ENCODE measurements around the gene MAFB.

Gene MAFB

DNA sequence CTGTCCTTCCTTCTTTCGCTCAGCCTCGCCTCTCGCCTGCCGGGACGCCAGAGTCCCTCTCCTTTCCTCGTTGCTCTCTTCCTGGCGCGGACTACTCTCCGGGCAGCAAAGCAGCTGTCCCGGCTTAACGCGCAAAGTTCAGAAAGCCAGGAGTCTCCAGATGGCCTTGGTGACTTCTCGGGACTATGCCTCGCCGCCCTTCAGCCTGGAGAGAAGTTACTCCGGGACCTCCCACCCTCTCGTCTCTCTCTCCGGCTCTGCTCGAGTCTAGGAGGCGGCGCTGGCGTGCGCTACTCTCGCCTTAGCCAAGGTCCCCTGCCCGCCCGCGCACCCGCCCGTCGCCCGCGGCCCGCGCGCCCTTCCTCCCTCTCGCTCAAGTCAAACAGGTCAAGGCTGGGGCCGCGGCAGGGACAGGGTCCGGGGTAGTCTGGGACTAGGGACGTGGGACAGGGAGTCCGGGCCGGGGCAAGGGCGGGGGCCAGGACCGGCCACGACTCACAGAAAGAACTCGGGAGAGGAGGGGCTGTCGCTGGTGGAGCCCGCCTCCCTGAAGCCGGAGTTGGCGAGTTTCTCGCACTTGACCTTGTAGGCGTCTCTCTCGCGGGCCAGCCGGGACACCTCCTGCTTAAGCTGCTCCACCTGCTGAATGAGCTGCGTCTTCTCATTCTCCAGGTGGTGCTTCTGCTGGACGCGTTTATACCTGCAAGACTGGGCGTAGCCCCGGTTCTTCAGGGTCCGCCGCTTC lies 1.5 kb downstream of the MAFB start:
- Histone ChIP-seq H3K27ac (ENCODE audit: low read length) (no peak overlapping the region), H3K4me3 (ENCODE audit: low read length) (peak overlapping the region; percentile 60), H3K9ac (ENCODE audit: low read length) (no peak overlapping the region), H3K27me3 (ENCODE audit: control insufficient read depth, insufficient read depth, low read length) (peaks cover 100% of the 10 kb centered on the region), H3K4me1 (ENCODE audit: control insufficient read depth, low read depth, low read length) (peaks cover 12% of the 10 kb centered on the region), H3K9me3 (ENCODE audit: control insufficient read depth, low read depth, low read length) (no peaks in the 10 kb centered on the region), H3K36me3 (ENCODE audit: control insufficient read depth, low read depth, low read length) (no peaks in the 10 kb centered on the region)

DNA sequence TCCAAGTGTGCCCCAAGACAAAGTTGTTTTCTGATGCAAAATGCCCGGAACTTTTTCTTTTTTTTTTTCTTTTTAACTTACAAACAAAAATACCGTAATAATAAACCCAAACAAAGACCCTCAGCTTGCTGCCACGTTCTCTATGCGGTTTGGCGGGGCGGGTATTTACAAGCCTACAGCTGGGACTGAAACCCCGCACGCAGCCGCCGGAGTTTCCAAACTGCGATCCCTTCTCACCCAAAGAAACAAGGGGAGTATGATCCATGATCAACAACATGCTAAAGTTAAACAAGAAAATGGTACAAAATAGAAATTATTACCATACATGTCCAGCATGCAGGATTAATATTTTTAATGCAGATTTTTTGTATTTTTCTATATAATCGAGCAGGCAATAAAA lies 2.1 kb downstream of the MAFB start:
- Histone ChIP-seq H3K4me1 (ENCODE audit: control insufficient read depth, low read depth, low read length) (peaks cover 8% of the 10 kb centered on the region), H3K27ac (ENCODE audit: low read length) (no peak overlapping the region), H3K36me3 (ENCODE audit: control insufficient read depth, low read depth, low read length) (no peaks in the 10 kb centered on the region), H3K4me3 (ENCODE audit: low read length) (peak overlapping the region; percentile 60), H3K27me3 (ENCODE audit: control insufficient read depth, insufficient read depth, low read length) (peaks cover 100% of the 10 kb centered on the region), H3K9ac (ENCODE audit: low read length) (no peak overlapping the region), H3K9me3 (ENCODE audit: control insufficient read depth, low read depth, low read length) (no peaks in the 10 kb centered on the region)

DNA sequence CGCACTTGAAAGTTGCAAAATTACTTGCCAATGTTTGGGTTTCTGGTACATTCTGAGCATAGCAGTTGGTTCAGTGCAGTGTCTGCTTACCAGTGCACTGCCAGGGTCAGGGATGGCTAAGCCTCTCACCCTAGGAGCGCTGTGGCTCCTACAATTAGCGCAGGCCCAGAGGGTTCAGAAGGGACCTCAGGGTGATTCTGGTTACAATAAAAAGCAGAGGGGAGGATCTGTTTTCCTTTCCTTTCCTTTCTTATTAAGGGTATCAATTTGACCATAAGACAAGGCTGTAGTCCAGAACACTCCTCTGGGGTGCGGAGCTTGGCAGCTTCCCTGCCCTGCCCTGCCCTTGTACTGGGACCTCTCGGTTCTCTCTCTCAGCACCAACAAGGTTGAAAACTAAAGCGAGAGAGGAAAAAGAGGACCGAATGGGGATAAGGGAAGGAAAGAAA lies 2.6 kb downstream of the MAFB start:
- Histone ChIP-seq H3K27ac (ENCODE audit: low read length) (no peak overlapping the region), H3K27me3 (ENCODE audit: control insufficient read depth, insufficient read depth, low read length) (peaks cover 100% of the 10 kb centered on the region), H3K9me3 (ENCODE audit: control insufficient read depth, low read depth, low read length) (no peaks in the 10 kb centered on the region), H3K36me3 (ENCODE audit: control insufficient read depth, low read depth, low read length) (no peaks in the 10 kb centered on the region), H3K4me3 (ENCODE audit: low read length) (peak overlapping the region; percentile 60), H3K9ac (ENCODE audit: low read length) (no peak overlapping the region), H3K4me1 (ENCODE audit: control insufficient read depth, low read depth, low read length) (peaks cover 5% of the 10 kb centered on the region)

DNA sequence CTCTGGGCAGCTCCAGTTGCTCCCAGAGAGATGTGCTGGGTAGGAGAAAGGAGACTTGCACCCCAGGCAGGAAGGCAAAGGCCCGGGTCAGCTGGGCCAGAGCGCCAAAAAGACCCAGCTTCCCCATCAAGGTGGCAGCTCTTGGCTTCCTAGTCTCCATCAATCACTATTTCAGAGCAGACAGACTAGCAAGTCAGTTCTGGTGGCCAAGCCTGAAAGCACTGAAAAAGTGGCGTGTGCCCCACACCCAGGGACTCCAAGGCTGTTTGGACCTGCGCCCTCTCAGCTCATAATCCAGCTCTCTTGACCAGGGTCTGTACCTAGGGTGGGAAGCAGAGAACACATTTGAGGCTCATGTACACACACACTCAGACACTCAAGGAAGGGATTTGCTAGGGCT lies 3.7 kb downstream of the MAFB start:
- no peak overlapping the region for H3K9ac ChIP-seq (ENCODE audit: low read length)
- H3K4me3 ChIP-seq (ENCODE audit: low read length), result no peak overlapping the region
- no peak overlapping the region for H3K27ac ChIP-seq (ENCODE audit: low read length)

DNA sequence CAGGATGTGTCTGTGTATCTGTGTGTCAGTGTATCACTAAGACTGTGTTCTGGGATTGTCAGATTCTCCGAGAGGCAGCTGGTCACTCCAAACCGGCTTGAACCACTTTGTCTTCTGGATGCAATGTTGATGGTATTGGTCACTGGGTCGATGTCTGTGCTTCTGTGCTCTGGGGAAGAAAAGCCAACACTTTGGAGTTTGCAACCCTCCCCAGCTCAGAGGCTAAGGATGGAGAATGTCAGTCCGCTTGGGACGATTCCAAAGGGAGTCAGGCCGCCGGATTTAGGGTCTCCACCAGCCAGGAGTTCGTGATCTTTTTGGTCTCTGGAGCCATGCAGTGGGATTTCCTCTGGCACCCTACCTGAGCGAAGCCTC lies 5.2 kb downstream of the MAFB start:
- Histone ChIP-seq H3K27ac (ENCODE audit: low read length) (no peak overlapping the region), H3K9ac (ENCODE audit: low read length) (no peak overlapping the region), H3K36me3 (ENCODE audit: control insufficient read depth, low read depth, low read length) (no peaks in the 10 kb centered on the region), H3K9me3 (ENCODE audit: control insufficient read depth, low read depth, low read length) (no peaks in the 10 kb centered on the region), H3K4me3 (ENCODE audit: low read length) (no peak overlapping the region), H3K4me1 (ENCODE audit: control insufficient read depth, low read depth, low read length) (no peaks in the 10 kb centered on the region), H3K27me3 (ENCODE audit: control insufficient read depth, insufficient read depth, low read length) (peaks cover 94% of the 10 kb centered on the region)

More for the DNA sequence above, 3.7 kb downstream of the MAFB start:
- H3K9me3 ChIP-seq (ENCODE audit: control insufficient read depth, low read depth, low read length), result no peaks in the 10 kb centered on the region
- H3K36me3 ChIP-seq (ENCODE audit: control insufficient read depth, low read depth, low read length), result no peaks in the 10 kb centered on the region
- H3K27me3 ChIP-seq (ENCODE audit: control insufficient read depth, insufficient read depth, low read length), result peaks cover 100% of the 10 kb centered on the region
- no peaks in the 10 kb centered on the region for H3K4me1 ChIP-seq (ENCODE audit: control insufficient read depth, low read depth, low read length)

DNA sequence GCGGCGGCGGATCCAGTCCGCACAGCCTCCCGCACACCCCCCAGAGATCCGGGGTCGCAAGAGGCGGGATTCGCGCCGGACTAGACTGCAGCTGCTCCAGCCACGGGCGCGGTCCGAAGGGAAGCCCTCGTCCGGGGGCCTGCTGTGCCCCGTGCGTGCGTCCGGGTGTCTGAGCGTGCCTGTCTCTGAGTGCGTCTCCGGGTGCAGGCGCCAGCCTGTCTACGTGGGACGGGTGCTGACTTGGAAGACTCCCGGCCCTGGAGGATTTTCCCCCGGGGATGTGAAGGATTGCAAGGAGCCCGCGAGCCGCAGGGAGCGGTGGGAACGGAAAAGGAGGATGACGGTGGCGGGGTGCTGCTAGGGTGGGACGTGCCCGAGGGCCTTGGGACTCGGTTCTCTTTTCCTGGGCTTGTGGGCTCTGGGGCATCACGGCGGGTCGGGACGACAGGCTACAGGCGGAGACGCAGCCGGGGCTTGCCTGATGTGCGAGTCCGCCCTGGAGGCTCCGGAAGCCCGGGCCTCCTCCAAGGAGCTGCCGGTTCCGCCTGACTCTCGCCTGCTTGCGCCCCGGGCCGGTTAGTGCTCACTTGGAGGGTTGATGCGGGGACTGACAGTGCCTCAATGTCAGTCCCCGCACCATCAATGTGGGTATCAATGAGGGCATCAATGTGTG lies 5.7 kb downstream of the MAFB start:
- Histone ChIP-seq H3K9ac (ENCODE audit: low read length) (no peak overlapping the region), H3K27me3 (ENCODE audit: control insufficient read depth, insufficient read depth, low read length) (peaks cover 94% of the 10 kb centered on the region), H3K27ac (ENCODE audit: low read length) (no peak overlapping the region), H3K4me3 (ENCODE audit: low read length) (peak overlapping the region; percentile 42), H3K36me3 (ENCODE audit: control insufficient read depth, low read depth, low read length) (no peaks in the 10 kb centered on the region), H3K4me1 (ENCODE audit: control insufficient read depth, low read depth, low read length) (no peaks in the 10 kb centered on the region), H3K9me3 (ENCODE audit: control insufficient read depth, low read depth, low read length) (no peaks in the 10 kb centered on the region)

DNA sequence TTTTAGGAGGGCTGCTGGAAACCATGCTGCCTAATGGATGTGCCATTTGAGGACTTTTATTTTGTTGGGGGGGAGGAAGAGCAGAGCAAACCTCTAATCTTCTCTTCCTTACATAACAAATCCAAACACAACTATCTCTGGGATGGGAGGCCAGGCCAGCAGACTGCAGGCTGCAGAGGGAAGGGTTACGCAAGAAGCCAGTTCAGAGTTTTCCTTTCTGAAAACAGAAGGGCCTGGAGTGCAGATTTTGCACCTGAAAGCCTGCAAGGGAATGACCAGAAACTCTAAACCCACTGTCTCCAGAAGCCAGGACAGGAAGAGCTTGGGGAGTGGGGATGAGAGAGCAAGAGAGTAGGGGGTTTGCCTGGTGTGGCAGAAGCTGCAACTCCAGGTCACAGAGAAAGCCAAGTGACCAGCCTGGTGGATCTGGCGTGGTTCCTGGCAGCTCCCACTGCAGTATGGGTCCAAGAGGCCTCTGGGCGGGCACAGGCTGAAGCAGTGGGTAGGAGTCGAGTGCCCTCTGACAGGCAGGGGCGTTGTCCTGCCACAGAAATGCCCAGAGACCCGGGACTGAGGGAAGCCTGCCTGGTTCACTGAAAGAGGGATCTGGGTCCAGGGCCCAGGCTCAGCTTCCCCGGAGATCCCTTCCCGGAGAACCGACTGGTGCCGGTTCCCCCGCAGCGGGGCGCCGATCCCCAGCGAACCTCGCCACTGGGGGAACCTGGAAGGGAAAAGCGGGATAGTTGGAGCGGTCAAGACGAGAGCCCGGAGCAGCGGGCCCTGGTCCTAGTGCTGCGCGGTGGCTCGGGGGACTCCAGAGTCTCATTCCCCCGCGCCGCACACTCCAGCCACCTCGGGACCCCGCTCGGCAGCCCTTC lies 6.7 kb downstream of the MAFB start:
- H3K4me1 ChIP-seq (ENCODE audit: control insufficient read depth, low read depth, low read length), result no peaks in the 10 kb centered on the region
- H3K27ac ChIP-seq (ENCODE audit: low read length), result no peak overlapping the region
- H3K4me3 ChIP-seq (ENCODE audit: low read length), result peak overlapping the region; percentile 42
- H3K9ac ChIP-seq (ENCODE audit: low read length), result no peak overlapping the region
- H3K9me3 ChIP-seq (ENCODE audit: control insufficient read depth, low read depth, low read length), result no peaks in the 10 kb centered on the region
- peaks cover 91% of the 10 kb centered on the region for H3K27me3 ChIP-seq (ENCODE audit: control insufficient read depth, insufficient read depth, low read length)
- H3K36me3 ChIP-seq (ENCODE audit: control insufficient read depth, low read depth, low read length), result no peaks in the 10 kb centered on the region

DNA sequence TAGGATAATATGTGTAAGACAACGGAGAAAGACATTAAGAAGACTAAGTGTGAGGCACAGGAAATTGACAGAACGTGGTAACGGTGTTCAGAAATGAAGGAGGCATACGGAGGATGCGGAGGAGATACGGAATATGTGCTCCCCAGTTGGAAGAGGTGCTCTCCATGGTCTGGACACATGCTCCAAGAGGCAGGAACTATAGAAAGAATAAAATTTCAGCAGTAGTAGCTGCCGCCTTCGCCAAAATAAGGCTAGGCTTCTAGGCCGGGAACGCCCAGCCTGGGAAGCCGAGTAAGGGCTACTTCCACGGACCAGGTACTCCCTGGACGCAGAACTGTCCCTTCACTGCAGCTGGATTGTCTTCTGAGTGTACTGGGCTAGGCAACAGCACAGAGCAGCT lies 7.4 kb downstream of the MAFB start:
- Histone ChIP-seq H3K4me1 (ENCODE audit: control insufficient read depth, low read depth, low read length) (no peaks in the 10 kb centered on the region), H3K36me3 (ENCODE audit: control insufficient read depth, low read depth, low read length) (no peaks in the 10 kb centered on the region), H3K9me3 (ENCODE audit: control insufficient read depth, low read depth, low read length) (no peaks in the 10 kb centered on the region), H3K27me3 (ENCODE audit: control insufficient read depth, insufficient read depth, low read length) (peaks cover 86% of the 10 kb centered on the region), H3K9ac (ENCODE audit: low read length) (no peak overlapping the region), H3K4me3 (ENCODE audit: low read length) (no peak overlapping the region), H3K27ac (ENCODE audit: low read length) (no peak overlapping the region)

DNA sequence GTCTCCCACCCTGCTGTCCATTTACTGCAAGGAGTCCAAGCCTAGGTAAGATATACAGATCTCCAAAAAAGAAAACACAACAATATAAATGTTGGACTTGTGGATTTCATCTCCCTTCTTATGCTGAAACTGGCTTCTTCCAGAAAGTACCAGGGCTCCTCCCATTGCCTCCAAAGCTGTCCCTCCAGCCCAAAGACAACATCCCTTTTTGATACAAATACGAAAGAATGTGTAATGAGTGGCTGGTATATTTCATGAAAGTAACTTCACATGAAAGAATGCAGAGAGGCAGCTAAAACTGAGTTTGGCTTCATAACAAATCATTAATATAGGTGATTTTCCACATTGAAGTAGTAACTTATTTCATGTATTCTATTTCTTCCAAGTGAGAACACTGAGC lies 7.9 kb downstream of the MAFB start:
- no peak overlapping the region for H3K27ac ChIP-seq (ENCODE audit: low read length)
- H3K9ac ChIP-seq (ENCODE audit: low read length), result no peak overlapping the region
- no peak overlapping the region for H3K4me3 ChIP-seq (ENCODE audit: low read length)
- H3K4me1 ChIP-seq (ENCODE audit: control insufficient read depth, low read depth, low read length), result no peaks in the 10 kb centered on the region
- no peaks in the 10 kb centered on the region for H3K36me3 ChIP-seq (ENCODE audit: control insufficient read depth, low read depth, low read length)
- H3K27me3 ChIP-seq (ENCODE audit: control insufficient read depth, insufficient read depth, low read length), result peaks cover 82% of the 10 kb centered on the region
- no peaks in the 10 kb centered on the region for H3K9me3 ChIP-seq (ENCODE audit: control insufficient read depth, low read depth, low read length)

DNA sequence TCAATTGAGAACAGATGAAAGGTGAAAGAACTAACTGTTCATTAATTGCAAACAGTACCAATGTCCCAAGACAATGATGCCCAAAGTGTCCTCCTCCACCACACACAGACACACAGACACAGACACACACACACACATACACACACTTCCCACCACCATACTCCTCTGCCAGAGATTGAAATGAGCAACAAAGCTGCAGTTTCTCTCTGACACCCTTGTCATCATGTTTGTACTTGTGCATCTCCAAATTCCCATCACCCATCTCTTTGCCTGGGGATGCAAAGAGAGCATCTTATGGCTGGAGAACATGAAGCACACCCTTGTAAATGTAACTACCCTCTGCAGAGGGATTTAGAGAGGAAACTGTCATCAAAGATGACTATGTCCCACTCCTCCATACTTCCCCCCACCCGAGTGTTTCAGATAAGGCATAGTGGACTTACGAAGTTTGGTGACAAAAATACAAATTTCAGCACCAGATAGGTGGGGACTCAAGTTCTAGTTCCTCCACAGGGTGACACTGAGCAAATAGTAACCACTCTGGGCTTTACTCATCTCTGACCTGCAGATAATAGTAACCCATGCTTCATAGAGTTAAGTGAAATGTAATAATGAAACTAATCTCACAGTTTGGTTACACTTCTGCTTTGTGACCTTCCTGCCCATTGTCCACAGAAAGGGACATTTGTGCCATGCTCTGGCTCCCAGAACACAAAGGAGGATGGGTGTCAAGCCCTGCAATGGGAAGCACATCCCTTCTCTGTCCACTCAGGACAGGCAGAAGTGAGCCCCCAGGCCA lies 8.7 kb downstream of the MAFB start:
- Histone ChIP-seq H3K9ac (ENCODE audit: low read length) (no peak overlapping the region), H3K27me3 (ENCODE audit: control insufficient read depth, insufficient read depth, low read length) (peaks cover 79% of the 10 kb centered on the region)

DNA sequence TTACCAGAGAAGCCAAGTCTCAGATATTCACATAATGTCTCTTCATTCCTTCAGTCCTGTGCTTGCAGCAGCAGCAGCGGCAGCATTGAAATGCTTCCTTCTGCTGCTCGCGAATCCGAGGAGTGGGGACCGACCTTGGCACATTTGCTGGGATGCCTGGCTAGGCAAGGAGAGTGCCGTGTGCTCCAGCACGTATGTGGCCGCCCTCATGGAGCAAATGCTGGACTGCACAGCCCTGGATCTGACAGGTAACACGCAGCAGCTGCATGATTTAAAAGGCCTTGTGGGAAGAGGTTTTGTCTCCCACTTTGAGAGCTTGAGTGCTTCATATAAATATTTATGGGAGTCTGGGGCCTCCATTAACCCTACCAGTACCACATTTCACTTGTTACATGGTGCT lies 9.9 kb downstream of the MAFB start:
- Histone ChIP-seq H3K4me3 (ENCODE audit: low read length) (no peak overlapping the region), H3K27ac (ENCODE audit: low read length) (no peak overlapping the region), H3K27me3 (ENCODE audit: control insufficient read depth, insufficient read depth, low read length) (peaks cover 67% of the 10 kb centered on the region), H3K9ac (ENCODE audit: low read length) (no peak overlapping the region), H3K36me3 (ENCODE audit: control insufficient read depth, low read depth, low read length) (no peaks in the 10 kb centered on the region), H3K9me3 (ENCODE audit: control insufficient read depth, low read depth, low read length) (no peaks in the 10 kb centered on the region), H3K4me1 (ENCODE audit: control insufficient read depth, low read depth, low read length) (no peaks in the 10 kb centered on the region)

More for the DNA sequence above, 8.7 kb downstream of the MAFB start:
- H3K27ac ChIP-seq (ENCODE audit: low read length), result no peak overlapping the region
- no peaks in the 10 kb centered on the region for H3K9me3 ChIP-seq (ENCODE audit: control insufficient read depth, low read depth, low read length)
- no peak overlapping the region for H3K4me3 ChIP-seq (ENCODE audit: low read length)
- no peaks in the 10 kb centered on the region for H3K36me3 ChIP-seq (ENCODE audit: control insufficient read depth, low read depth, low read length)
- no peaks in the 10 kb centered on the region for H3K4me1 ChIP-seq (ENCODE audit: control insufficient read depth, low read depth, low read length)

Measured in iPS-18a (cell line).